GM12864 (cell line): ENCODE measurements around the gene TRIM40.
"Not testable (repeated sequence)": the region's sequence is repeated elsewhere in the genome, so short reads cannot be mapped to it uniquely, and the experiment has no call there.

ENCODE experiments used
- DNase-seq: peaks from one replicate; pipeline ENCODE4 v3.0.0-alpha.2; 2011; ENCODE audit warnings: low read depth
- H3K4me3 ChIP-seq: 2 replicates; pipeline ENCODE4 v1.5.1; 2011; ENCODE audit warnings: mild to moderate bottlenecking, low read depth, low read length, control low read depth
- CTCF ChIP-seq: IDR thresholded peaks from 2 replicates; pipeline ENCODE4 v1.5.1; 2011; ENCODE audit warnings: low read depth, mild to moderate bottlenecking, moderate library complexity, low read length, control low read depth, inconsistent platforms; ENCODE audit errors: missing control alignments

The TRIM40 gene

GRCh38 chr6:30164714-30165113, 28.8 kb downstream of the TRIM40 start:
- DNase-seq, result no peak
- TF ChIP-seq CTCF, result no peak
- no peak overlapping the region for H3K4me3 ChIP-seq

DNA sequence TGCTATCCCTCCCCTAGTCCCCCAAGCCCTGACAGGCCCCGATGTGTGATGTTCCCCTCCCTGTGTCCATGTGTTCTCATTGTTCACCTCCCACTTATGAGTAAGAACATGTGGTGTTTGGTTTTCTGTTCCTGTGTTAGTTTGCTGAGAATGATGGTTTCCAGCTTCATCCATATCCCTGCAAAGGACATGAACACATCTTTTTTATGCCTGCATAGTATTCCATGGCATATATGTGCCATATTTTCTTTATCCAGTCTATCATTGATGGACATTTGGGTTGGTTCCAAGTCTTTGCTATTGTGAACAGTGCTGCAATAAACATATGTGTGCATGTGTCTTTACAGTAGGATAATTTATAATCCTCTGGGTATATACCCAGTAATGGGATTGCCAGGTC, 29.3 kb downstream of the TRIM40 start:
- not testable (repeated sequence) for DNase-seq, H3K4me3 ChIP-seq

GRCh38 chr6:30167101-30167500, 31.2 kb downstream of the TRIM40 start:
- TF ChIP-seq CTCF, result no peak
- no peak overlapping the region for H3K4me3 ChIP-seq

DNA sequence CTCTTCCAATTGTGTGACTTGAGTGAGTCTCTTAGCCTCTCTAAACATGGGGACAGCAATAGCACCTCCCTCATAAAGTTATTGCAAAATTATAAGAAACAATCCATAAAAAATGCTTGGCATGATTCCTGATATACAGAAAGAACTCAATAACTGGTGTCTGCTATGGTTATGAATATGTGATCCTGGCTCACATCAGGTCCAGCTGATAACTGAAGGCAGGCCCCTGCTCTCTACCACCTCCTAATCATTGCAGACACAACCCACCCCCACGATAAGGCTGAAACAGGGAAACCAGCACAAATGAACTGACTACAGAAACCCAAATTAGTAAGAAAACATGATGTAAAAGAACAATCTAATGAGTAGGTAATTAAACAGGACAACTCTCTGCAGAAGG, 32.8 kb downstream of the TRIM40 start:
- no peak overlapping the region for H3K4me3 ChIP-seq
- TF ChIP-seq CTCF, result no peak
- DNase-seq, result no peak

More at GRCh38 chr6:30167101-30167500, 31.2 kb downstream of the TRIM40 start:
- no peak for DNase-seq

DNA sequence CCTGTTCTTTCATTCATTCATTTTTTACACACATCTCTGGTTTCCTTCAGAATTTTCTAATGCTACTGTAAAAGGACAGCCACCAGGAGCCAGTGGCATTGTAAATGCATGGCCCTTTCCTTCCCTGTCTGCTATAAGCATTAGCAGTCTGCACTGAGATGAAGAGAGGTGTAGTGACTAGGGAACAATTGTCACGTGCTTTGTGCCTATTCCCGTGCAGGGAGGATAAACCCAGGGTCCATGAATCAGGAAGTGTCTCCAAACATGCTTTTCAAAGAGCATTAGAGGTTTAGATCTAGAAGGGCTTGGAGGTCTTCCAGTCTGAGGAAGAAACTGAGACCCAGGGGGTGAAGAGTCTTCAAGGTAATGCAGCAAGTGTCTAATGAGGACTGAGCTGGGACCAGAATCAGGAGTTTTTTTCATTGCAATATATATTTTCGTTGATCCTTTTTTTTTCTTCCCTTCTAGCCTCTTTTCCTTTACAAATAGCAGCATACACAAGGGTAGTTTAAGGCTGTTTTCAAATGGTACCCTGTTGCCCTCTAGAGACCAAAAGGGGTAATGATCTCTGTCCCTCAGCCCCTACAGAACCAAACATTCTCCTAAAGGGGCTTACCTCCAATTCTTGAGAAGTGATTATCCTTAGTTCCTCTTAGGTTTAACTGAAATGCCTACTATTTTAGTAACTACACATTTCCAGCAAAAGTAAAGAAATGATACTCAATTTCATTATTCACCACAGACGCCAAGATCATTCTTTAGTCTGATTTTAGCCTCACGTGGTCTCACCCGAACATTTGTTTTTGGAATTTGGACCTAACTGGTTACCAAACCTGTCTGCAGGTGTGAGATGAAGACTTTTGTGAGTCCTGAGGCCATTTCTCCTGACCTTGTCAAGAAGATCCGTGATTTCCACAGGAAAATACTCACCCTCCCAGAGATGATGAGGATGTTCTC, 34.0 kb downstream of the TRIM40 start:
- no peak overlapping the region for H3K4me3 ChIP-seq
- TF ChIP-seq CTCF, result peak; percentile 87
- DNase-seq, result no peak

GRCh38 chr6:30171677-30172471, 35.9 kb downstream of the TRIM40 start:
- no peak overlapping the region for H3K4me3 ChIP-seq
- no peak for DNase-seq
- TF ChIP-seq CTCF, result no peak

DNA sequence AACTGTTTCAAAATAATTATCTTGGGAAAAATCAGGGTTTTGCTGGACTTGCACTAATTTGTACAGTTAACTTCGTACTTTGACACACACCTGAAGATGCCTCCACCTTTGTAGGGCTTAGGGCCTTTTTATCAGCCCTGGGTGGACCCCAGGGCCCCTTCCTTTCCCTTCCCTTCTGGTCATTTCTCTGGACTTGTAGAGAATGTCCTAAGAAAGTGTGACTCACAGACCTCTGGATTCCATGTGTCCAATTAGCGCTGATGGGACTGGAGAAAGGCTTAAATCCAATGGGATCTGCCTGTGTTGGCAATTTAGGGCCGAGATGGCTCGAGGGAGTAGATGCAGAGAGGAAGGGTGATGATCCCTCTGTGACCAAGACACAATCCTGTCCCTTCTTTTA, 36.7 kb downstream of the TRIM40 start:
- no peak for TF ChIP-seq CTCF
- no peak overlapping the region for H3K4me3 ChIP-seq
- DNase-seq, result no peak
